ENCODE measurements around the gene RNF212B. TPM values are rescaled to one million over a fixed set of nuclear protein-coding genes. Genes with fewer than 3 reads are reported as not detected.

The RNF212B gene
- total and polyA plus RNA-seq, 2 donors (not counting 1 experiment from before 2014, with no cell fraction given), result not detected

GRCh38 chr14:23281247-23281646, 43.5 kb downstream of the RNF212B start:
- no peaks in the 10 kb centered on the region for H3K9me3 ChIP-seq (ENCODE audit: control insufficient read depth, insufficient read depth, low read depth, low read length)
- no peak overlapping the region for H3K27ac ChIP-seq (ENCODE audit: insufficient read depth, low read length)
- H3K4me3 ChIP-seq (replicated peaks in 1 of 4; ENCODE audit: control extremely low read depth in 1 of 4, insufficient read depth in 1 of 4, low read depth in 3 of 4, low read length in 4 of 4), result no peak overlapping the region
- TF ChIP-seq, protein P1, sequence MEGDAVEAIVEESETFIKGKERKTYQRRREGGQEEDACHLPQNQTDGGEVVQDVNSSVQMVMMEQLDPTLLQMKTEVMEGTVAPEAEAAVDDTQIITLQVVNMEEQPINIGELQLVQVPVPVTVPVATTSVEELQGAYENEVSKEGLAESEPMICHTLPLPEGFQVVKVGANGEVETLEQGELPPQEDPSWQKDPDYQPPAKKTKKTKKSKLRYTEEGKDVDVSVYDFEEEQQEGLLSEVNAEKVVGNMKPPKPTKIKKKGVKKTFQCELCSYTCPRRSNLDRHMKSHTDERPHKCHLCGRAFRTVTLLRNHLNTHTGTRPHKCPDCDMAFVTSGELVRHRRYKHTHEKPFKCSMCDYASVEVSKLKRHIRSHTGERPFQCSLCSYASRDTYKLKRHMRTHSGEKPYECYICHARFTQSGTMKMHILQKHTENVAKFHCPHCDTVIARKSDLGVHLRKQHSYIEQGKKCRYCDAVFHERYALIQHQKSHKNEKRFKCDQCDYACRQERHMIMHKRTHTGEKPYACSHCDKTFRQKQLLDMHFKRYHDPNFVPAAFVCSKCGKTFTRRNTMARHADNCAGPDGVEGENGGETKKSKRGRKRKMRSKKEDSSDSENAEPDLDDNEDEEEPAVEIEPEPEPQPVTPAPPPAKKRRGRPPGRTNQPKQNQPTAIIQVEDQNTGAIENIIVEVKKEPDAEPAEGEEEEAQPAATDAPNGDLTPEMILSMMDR (conservative IDR thresholded peaks at IDR 0.05 in 1 of 2, IDR thresholded peaks at IDR 0.05 in 1 of 2; ENCODE audit: low read depth in 1 of 2, low read length in 2 of 2), result no peak
- TF ChIP-seq EZH2 (IDR thresholded peaks at IDR 0.05; ENCODE audit: low read length, missing control alignments), result no peak
- H3K27me3 ChIP-seq (ENCODE audit: control insufficient read depth, insufficient read depth, low read length), result no peaks in the 10 kb centered on the region
- H4K20me1 ChIP-seq (ENCODE audit: control insufficient read depth, extremely low read depth, insufficient read depth, low read length), result no peaks in the 10 kb centered on the region
- H2AFZ ChIP-seq (ENCODE audit: low read length), result no peak overlapping the region
- no peak for DNase-seq (ENCODE audit: low read depth in 2 of 2)
- no peaks in the 10 kb centered on the region for H3K79me2 ChIP-seq (ENCODE audit: control insufficient read depth, insufficient read depth, low read length)
- H3K36me3 ChIP-seq (ENCODE audit: control insufficient read depth, insufficient read depth, low read length), result no peaks in the 10 kb centered on the region
- no peak overlapping the region for H3K4me2 ChIP-seq (ENCODE audit: extremely low read depth, insufficient read depth, low read length)
- H3K9ac ChIP-seq (ENCODE audit: insufficient read depth, low read length), result no peak overlapping the region
- no peaks in the 10 kb centered on the region for H3K4me1 ChIP-seq (ENCODE audit: control insufficient read depth, extremely low read depth, insufficient read depth, low read length)

GRCh38 chr14:23284654-23285529, 47.2 kb downstream of the RNF212B start:
- H3K4me2 ChIP-seq (ENCODE audit: extremely low read depth, insufficient read depth, low read length), result peak overlapping the region; percentile 86
- H3K9ac ChIP-seq (ENCODE audit: insufficient read depth, low read length), result peak overlapping the region; percentile 71
- H3K36me3 ChIP-seq (ENCODE audit: control insufficient read depth, insufficient read depth, low read length), result no peaks in the 10 kb centered on the region
- H4K20me1 ChIP-seq (ENCODE audit: control insufficient read depth, extremely low read depth, insufficient read depth, low read length), result no peaks in the 10 kb centered on the region
- H3K9me3 ChIP-seq (ENCODE audit: control insufficient read depth, insufficient read depth, low read depth, low read length), result no peaks in the 10 kb centered on the region
- H2AFZ ChIP-seq (ENCODE audit: low read length), result peak overlapping the region; percentile 66
- H3K4me1 ChIP-seq (ENCODE audit: control insufficient read depth, extremely low read depth, insufficient read depth, low read length), result peaks cover 3% of the 10 kb centered on the region
- H3K27ac ChIP-seq (ENCODE audit: insufficient read depth, low read length), result peak overlapping the region; percentile 58
- no peaks in the 10 kb centered on the region for H3K27me3 ChIP-seq (ENCODE audit: control insufficient read depth, insufficient read depth, low read length)
- DNase-seq (ENCODE audit: low read depth in 2 of 2), result peak in 1 of 2 donors; percentile 6
- H3K4me3 ChIP-seq (replicated peaks in 1 of 4; ENCODE audit: control extremely low read depth in 1 of 4, insufficient read depth in 1 of 4, low read depth in 3 of 4, low read length in 4 of 4), result peak overlapping the region; percentile 84 to 92 (median 90)
- TF ChIP-seq EZH2 (IDR thresholded peaks at IDR 0.05; ENCODE audit: low read length, missing control alignments), result no peak
- TF ChIP-seq, protein P1 (conservative IDR thresholded peaks at IDR 0.05 in 1 of 2, IDR thresholded peaks at IDR 0.05 in 1 of 2; ENCODE audit: low read depth in 1 of 2, low read length in 2 of 2), result no peak
- H3K79me2 ChIP-seq (ENCODE audit: control insufficient read depth, insufficient read depth, low read length), result no peaks in the 10 kb centered on the region

- Histone ChIP-seq H3K4me3 (replicated peaks in 1 of 4; ENCODE audit: control extremely low read depth in 1 of 4, insufficient read depth in 1 of 4, low read depth in 3 of 4, low read length in 4 of 4) (peak overlapping the region; percentile 84 to 92 (median 90)), H3K79me2 (ENCODE audit: control insufficient read depth, insufficient read depth, low read length) (no peaks in the 10 kb centered on the region), H3K4me2 (ENCODE audit: extremely low read depth, insufficient read depth, low read length) (peak overlapping the region; percentile 86), H3K9ac (ENCODE audit: insufficient read depth, low read length) (peak overlapping the region; percentile 71), H3K36me3 (ENCODE audit: control insufficient read depth, insufficient read depth, low read length) (no peaks in the 10 kb centered on the region), H2AFZ (ENCODE audit: low read length) (peak overlapping the region; percentile 66), H3K27ac (ENCODE audit: insufficient read depth, low read length) (peak overlapping the region; percentile 58), H3K9me3 (ENCODE audit: control insufficient read depth, insufficient read depth, low read depth, low read length) (no peaks in the 10 kb centered on the region), H3K27me3 (ENCODE audit: control insufficient read depth, insufficient read depth, low read length) (no peaks in the 10 kb centered on the region), H3K4me1 (ENCODE audit: control insufficient read depth, extremely low read depth, insufficient read depth, low read length) (peaks cover 3% of the 10 kb centered on the region), H4K20me1 (ENCODE audit: control insufficient read depth, extremely low read depth, insufficient read depth, low read length) (no peaks in the 10 kb centered on the region)
- no peak for TF ChIP-seq EZH2 (IDR thresholded peaks at IDR 0.05; ENCODE audit: low read length, missing control alignments)
- TF ChIP-seq, protein P1 (conservative IDR thresholded peaks at IDR 0.05 in 1 of 2, IDR thresholded peaks at IDR 0.05 in 1 of 2; ENCODE audit: low read depth in 1 of 2, low read length in 2 of 2), result no peak
- no peak for DNase-seq (ENCODE audit: low read depth in 2 of 2)
These were observed 47.8 kb downstream of the RNF212B start for GRCh38 chr14:23285530-23286019.

All from fibroblast of lung (primary cell).